RWPE1 (cell line): ENCODE data around the gene CDC42EP5.
A peak's percentile ranks its signal among the peaks of the same experiment; 100 is the strongest.

Source experiments
- CTCF ChIA-PET: fragments of 350-600 bp; sonication (Branson Sonifier 250); formaldehyde crosslinking; extraction: SDS; loops from one replicate; lab custom pipeline; 2021; lab: Yijun Ruan, JAX
- POLR2A ChIA-PET: fragments of 400-600 bp; formaldehyde crosslinking; extraction: SDS; loops from one replicate; lab custom pipeline; 2020; ENCODE audit warnings: antibody characterized with exemption; ENCODE audit not compliant: low non-redundant PET; lab: Yijun Ruan, JAX
- DNase-seq: peaks from one replicate; pipeline ENCODE4 v3.0.0; 2012; ENCODE audit warnings: low spot score
- H3K27ac ChIP-seq: fragments of 450-650 bp; 2 replicates; pipeline ENCODE4 v1.5.1; 2017
- TF ChIP-seq, protein P1 (sequence below): fragments of 450-650 bp; conservative IDR thresholded peaks from 2 replicates; pipeline ENCODE4 v1.5.1; 2017; ENCODE audit warnings: low read depth, mild to moderate bottlenecking

CDC42EP5 gene

DNA sequence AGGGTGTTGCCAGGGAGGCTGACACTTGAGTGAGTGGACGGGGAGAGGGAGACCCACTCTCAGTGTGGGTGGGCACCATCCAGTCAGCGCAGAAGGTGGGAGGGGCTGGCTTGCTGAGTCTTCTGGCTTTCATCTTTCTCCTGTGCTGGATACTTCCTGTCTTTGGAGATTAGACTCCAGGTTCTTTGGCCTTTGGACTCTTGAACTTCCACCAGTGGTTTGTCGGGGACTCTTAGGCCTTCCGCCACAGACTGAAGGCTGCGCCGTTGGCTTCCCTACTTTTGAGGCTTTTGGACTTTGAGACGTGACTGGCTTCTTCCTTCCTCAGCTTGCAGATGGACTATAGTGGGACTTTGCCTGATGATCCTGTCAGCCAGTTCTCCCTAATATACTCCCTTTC lies 28.4 kb downstream of the CDC42EP5 start:
- TF ChIP-seq, protein P1, sequence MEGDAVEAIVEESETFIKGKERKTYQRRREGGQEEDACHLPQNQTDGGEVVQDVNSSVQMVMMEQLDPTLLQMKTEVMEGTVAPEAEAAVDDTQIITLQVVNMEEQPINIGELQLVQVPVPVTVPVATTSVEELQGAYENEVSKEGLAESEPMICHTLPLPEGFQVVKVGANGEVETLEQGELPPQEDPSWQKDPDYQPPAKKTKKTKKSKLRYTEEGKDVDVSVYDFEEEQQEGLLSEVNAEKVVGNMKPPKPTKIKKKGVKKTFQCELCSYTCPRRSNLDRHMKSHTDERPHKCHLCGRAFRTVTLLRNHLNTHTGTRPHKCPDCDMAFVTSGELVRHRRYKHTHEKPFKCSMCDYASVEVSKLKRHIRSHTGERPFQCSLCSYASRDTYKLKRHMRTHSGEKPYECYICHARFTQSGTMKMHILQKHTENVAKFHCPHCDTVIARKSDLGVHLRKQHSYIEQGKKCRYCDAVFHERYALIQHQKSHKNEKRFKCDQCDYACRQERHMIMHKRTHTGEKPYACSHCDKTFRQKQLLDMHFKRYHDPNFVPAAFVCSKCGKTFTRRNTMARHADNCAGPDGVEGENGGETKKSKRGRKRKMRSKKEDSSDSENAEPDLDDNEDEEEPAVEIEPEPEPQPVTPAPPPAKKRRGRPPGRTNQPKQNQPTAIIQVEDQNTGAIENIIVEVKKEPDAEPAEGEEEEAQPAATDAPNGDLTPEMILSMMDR = no peak
- POLR2A ChIA-PET = no interaction called here
- no peak for DNase-seq
- CTCF ChIA-PET = no interaction called here
- H3K27ac ChIP-seq = no peak overlapping the region

- TF ChIP-seq, protein P1 = no peak
- ChIA-PET POLR2A (no interaction called here), CTCF (no interaction called here)
- no peak for DNase-seq
- no peak overlapping the region for H3K27ac ChIP-seq
Measured at GRCh38 chr19:54440641-54441040, 32.5 kb downstream of the CDC42EP5 start.

DNA sequence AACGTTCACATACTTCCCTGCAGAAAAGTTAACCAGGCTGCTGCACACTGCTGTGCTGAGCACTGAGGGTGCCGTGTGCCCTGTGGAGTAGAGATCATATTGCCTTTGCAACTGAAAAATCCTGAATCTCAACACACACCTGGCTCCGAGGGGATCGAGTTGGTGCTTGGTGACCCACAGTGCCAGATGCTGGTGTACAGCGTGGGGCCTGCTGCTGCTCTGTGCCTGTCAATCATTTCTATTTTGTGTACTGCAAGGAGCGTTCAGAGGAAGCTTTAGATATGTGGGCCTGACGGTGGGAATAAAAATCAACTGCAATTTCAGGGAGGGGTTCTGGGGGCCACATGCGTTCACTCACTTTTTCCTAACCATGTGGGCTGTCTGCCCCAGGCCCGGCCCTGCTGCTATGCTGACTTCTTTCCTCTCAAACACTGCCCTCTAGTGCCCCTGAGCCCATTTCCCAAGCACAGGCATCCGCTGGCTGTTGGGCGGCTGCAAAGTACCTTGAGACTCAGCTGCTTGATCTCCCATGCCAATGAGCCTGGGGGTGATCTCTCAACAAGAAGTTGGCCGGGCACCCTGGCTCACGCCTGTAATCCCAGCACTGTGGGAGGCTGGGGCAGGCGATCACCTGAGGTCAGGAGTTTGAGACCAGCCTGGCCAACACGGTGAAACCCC lies 33.8 kb downstream of the CDC42EP5 start:
- ChIA-PET CTCF (interaction anchor here (0.6 to 0.7 kb wide), 2 partner anchors 74 to 115 kb away, joined by 3 read pairs; no protein-coding TSS in a partner anchor), POLR2A (interaction anchor here (1.5 kb wide), 1 partner anchor 9 kb away, joined by 11 read pairs; the partner anchor contains the start of gene LENG8)
- H3K27ac ChIP-seq = peak overlapping the region; percentile 33; the same call in 1 of the 2 replicates
- TF ChIP-seq, protein P1 = 0 out of 2 replicates have a peak, but pooled peaks have one; percentile 17
- no peak for DNase-seq

- ChIA-PET POLR2A (interaction anchor here (0.7 kb wide), 1 partner anchor 16 kb away, joined by 3 read pairs; no protein-coding TSS in a partner anchor), CTCF (no interaction called here)
- peak overlapping the region; percentile 14; the same call in 1 of the 2 replicates for H3K27ac ChIP-seq
- DNase-seq = no peak
- TF ChIP-seq, protein P1 = no peak
Measured at GRCh38 chr19:54436628-54437252, 36.4 kb downstream of the CDC42EP5 start.

GRCh38 chr19:54436031-54436523 lies 37.0 kb downstream of the CDC42EP5 start:
- CTCF ChIA-PET = no interaction called here
- H3K27ac ChIP-seq = peak overlapping the region; percentile 14; the same call in 1 of the 2 replicates
- POLR2A ChIA-PET = no interaction called here
- TF ChIP-seq, protein P1 = no peak
- no peak for DNase-seq

DNA sequence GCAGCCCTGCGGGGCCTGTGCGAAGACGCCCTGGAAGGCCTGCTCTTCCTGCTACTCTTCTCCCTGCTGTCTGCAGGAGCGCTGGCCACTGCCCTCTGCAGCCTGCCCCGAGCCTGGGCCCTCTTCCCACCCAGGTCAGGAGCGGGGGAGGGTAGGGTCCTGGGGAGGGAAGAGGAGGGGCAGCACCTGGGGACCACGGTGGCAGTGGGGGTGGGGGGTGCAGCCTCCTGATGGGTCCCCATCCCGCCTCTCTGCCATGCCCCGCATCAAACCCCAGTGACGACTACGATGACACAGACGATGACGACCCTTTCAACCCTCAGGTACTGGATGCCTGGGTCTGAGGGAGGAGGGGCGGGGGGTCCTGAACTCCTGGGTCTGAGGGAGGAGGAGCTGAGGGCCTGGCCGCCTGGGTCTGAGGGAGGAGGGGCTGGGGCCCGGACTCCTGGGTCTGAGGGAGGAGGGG lies 37.5 kb downstream of the CDC42EP5 start:
- POLR2A ChIA-PET = no interaction called here
- no peak for DNase-seq
- TF ChIP-seq, protein P1 = no peak
- CTCF ChIA-PET = no interaction called here
- H3K27ac ChIP-seq = no peak overlapping the region
